ENCODE data around the gene DBX1. TPM values are rescaled to one million over a fixed set of nuclear protein-coding genes. Genes with fewer than 3 reads are reported as not detected.
A peak's percentile ranks its signal among the peaks of the same experiment; 100 is the strongest.

Gene DBX1
- total RNA-seq, 2 experiments from 2014 or later = not detected

GRCh38 chr11:20137637-20138036 is 22.6 kb downstream of the DBX1 start:
- H3K27ac ChIP-seq (ENCODE audit: low read depth, low read length, poor library complexity, severe bottlenecking) = no peak overlapping the region
- ChIA-PET CTCF (ENCODE audit: unreplicated experiment) (no interaction called here), POLR2A (interaction anchor here (0.8 kb wide), 1 partner anchor 115 kb away, joined by 4 read pairs; no protein-coding TSS in a partner anchor)

GRCh38 chr11:20134991-20135736 is 25.1 kb downstream of the DBX1 start:
- H3K9me2 ChIP-seq (ENCODE audit: insufficient read depth, low read length) = no peaks in the 10 kb centered on the region
- TF ChIP-seq CTCF (conservative IDR thresholded peaks at IDR 0.05; ENCODE audit: low read length) (no peak), EZH2phosphoT487 (IDR thresholded peaks at IDR 0.05; ENCODE audit: borderline replicate concordance, low read depth, low read length) (no peak)
- DNase-seq (ENCODE audit: low spot score) = no peak
- no peaks in the 10 kb centered on the region for H4K20me1 ChIP-seq (ENCODE audit: insufficient read depth, low read length)
- no peak overlapping the region for H3K27ac ChIP-seq (ENCODE audit: low read depth, low read length, poor library complexity, severe bottlenecking)
- H3K4me1 ChIP-seq (ENCODE audit: insufficient read depth, low read length, poor library complexity, severe bottlenecking) = no peaks in the 10 kb centered on the region
- intact Hi-C loops (cut with micrococcal nuclease; ENCODE audit: unreplicated experiment) = no loop called here
- no peak overlapping the region for H2AFZ ChIP-seq (ENCODE audit: low read length)
- ChIA-PET CTCF (ENCODE audit: unreplicated experiment) (no interaction called here), POLR2A (interaction anchor here (0.7 to 1.5 kb wide), 3 partner anchors 26 to 216 kb away, joined by 3 read pairs; no protein-coding TSS in a partner anchor)
- no TSS peak for BruUV-seq (replicated peaks)
- no peak overlapping the region for H3K4me3 ChIP-seq (ENCODE audit: low read depth, low read length, poor library complexity, severe bottlenecking)
- no peaks in the 10 kb centered on the region for H3K36me3 ChIP-seq (ENCODE audit: insufficient read depth, low read length)
- no peak overlapping the region for H3K4me2 ChIP-seq (ENCODE audit: low read length)
- H3K79me2 ChIP-seq (ENCODE audit: insufficient read depth, low read depth, low read length) = no peaks in the 10 kb centered on the region
- H3K9me3 ChIP-seq (ENCODE audit: low read length) = no peaks in the 10 kb centered on the region

More at GRCh38 chr11:20137637-20138036, 22.6 kb downstream of the DBX1 start:
- H3K79me2 ChIP-seq (ENCODE audit: insufficient read depth, low read depth, low read length) = no peaks in the 10 kb centered on the region
- no peaks in the 10 kb centered on the region for H3K9me2 ChIP-seq (ENCODE audit: insufficient read depth, low read length)
- H3K4me1 ChIP-seq (ENCODE audit: insufficient read depth, low read length, poor library complexity, severe bottlenecking) = no peaks in the 10 kb centered on the region
- TF ChIP-seq EZH2phosphoT487 (IDR thresholded peaks at IDR 0.05; ENCODE audit: borderline replicate concordance, low read depth, low read length) = no peak
- no peak for TF ChIP-seq CTCF (conservative IDR thresholded peaks at IDR 0.05; ENCODE audit: low read length)
- no peaks in the 10 kb centered on the region for H3K36me3 ChIP-seq (ENCODE audit: insufficient read depth, low read length)
- no peak overlapping the region for H3K4me3 ChIP-seq (ENCODE audit: low read depth, low read length, poor library complexity, severe bottlenecking)
- intact Hi-C loops (cut with micrococcal nuclease; ENCODE audit: unreplicated experiment) = no loop called here
- no peaks in the 10 kb centered on the region for H3K9me3 ChIP-seq (ENCODE audit: low read length)
- H4K20me1 ChIP-seq (ENCODE audit: insufficient read depth, low read length) = no peaks in the 10 kb centered on the region
- no peak overlapping the region for H2AFZ ChIP-seq (ENCODE audit: low read length)
- H3K4me2 ChIP-seq (ENCODE audit: low read length) = no peak overlapping the region
- BruUV-seq (replicated peaks) = no TSS peak
- DNase-seq (ENCODE audit: low spot score) = no peak

GRCh38 chr11:20132667-20133039 is 27.6 kb downstream of the DBX1 start:
- Histone ChIP-seq H3K4me2 (ENCODE audit: low read length) (no peak overlapping the region), H3K4me1 (ENCODE audit: insufficient read depth, low read length, poor library complexity, severe bottlenecking) (no peaks in the 10 kb centered on the region), H4K20me1 (ENCODE audit: insufficient read depth, low read length) (no peaks in the 10 kb centered on the region), H3K9me2 (ENCODE audit: insufficient read depth, low read length) (no peaks in the 10 kb centered on the region), H3K36me3 (ENCODE audit: insufficient read depth, low read length) (no peaks in the 10 kb centered on the region), H3K27ac (ENCODE audit: low read depth, low read length, poor library complexity, severe bottlenecking) (no peak overlapping the region), H3K9me3 (ENCODE audit: low read length) (no peaks in the 10 kb centered on the region), H3K79me2 (ENCODE audit: insufficient read depth, low read depth, low read length) (no peaks in the 10 kb centered on the region), H2AFZ (ENCODE audit: low read length) (no peak overlapping the region), H3K4me3 (ENCODE audit: low read depth, low read length, poor library complexity, severe bottlenecking) (no peak overlapping the region)
- ChIA-PET CTCF (ENCODE audit: unreplicated experiment) (no interaction called here), POLR2A (no interaction called here)
- intact Hi-C loops (cut with micrococcal nuclease; ENCODE audit: unreplicated experiment) = loop anchor here (1.0 kb wide), 1 partner anchor 194 kb away; no protein-coding TSS in a partner anchor
- peak; percentile 43; the same call in 1 of the 2 replicates for TF ChIP-seq CTCF (conservative IDR thresholded peaks at IDR 0.05; ENCODE audit: low read length)
- no peak for TF ChIP-seq EZH2phosphoT487 (IDR thresholded peaks at IDR 0.05; ENCODE audit: borderline replicate concordance, low read depth, low read length)
- DNase-seq (ENCODE audit: low spot score) = no peak
- BruUV-seq (replicated peaks) = no TSS peak
